GM19452 (cell line): ENCODE data around the gene SPACA4.

Experiments used
- ATAC-seq: cut with Tn5 transposase; IDR thresholded peaks from one replicate; pipeline ENCODE4 v1.9.1; 2021; ENCODE audit not compliant: unreplicated experiment

The SPACA4 gene

GRCh38 chr19:48633148-48634035 is 26.9 kb downstream of the SPACA4 start:
- ATAC-seq: no peak

GRCh38 chr19:48634036-48634342 is 27.4 kb downstream of the SPACA4 start:
- ATAC-seq: no peak

DNA sequence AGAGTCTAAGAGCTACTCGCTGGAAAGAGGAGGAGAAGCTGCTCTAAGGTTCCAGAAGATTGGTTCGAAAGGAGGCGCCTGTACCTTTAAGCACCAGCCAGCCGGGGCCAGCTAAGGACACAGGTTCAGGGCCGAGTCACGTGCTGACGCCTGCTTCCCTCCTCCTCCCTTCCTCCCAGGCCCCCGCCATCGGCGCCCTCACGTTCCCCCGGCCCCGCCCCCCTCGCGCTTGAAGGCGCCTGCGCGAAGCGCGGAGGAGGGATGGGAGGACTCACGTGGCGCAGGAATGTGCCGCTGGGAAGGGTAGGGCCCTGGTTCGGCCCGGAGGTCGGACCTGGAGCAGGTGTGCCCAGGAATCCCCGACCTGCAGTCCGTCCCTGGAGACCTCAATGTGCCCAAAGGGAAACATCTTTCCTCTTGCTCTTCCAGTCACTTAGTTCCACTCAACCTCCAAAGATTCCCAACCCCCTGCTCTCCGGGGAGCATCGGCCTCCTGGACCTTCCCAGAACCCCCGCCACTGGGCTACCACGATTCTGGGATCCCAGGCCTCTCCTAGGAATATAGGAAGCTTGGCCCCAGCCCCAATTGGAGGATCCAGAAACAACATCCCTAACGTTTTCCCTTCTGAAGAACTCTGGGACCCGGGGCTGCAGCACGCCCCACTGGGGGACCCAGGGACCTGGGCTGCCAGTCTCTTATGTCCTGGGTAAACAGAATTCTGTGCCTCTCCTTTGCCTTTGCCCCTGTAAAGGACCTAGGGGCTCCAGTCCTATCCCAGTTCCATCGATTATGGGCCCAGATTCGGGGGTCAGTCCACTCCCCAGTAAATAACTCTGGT is 28.1 kb downstream of the SPACA4 start:
- ATAC-seq: no peak

- ATAC-seq: no peak
Measured at GRCh38 chr19:48635263-48635965, 28.9 kb downstream of the SPACA4 start.

- ATAC-seq: no peak
Measured at GRCh38 chr19:48635966-48636858, 29.7 kb downstream of the SPACA4 start.

GRCh38 chr19:48636859-48637448 is 30.4 kb downstream of the SPACA4 start, which contains the start of gene DBP:
TSS of gene DBP (minus strand) at chr19:48637379. CDS start at chr19:48636994, 385 bp downstream.
- no peak for ATAC-seq

- ATAC-seq: peak; percentile 71
Measured at GRCh38 chr19:48637449-48637947, 31.0 kb downstream of the SPACA4 start.

GRCh38 chr19:48637948-48638830 is 31.6 kb downstream of the SPACA4 start:
- peak; percentile 6 for ATAC-seq

GRCh38 chr19:48638831-48639381 is 32.4 kb downstream of the SPACA4 start:
- no peak for ATAC-seq

- no peak for ATAC-seq
Measured at GRCh38 chr19:48639483-48640375, 33.2 kb downstream of the SPACA4 start.

GRCh38 chr19:48641850-48642249 is 35.3 kb downstream of the SPACA4 start:
- ATAC-seq: no peak

DNA sequence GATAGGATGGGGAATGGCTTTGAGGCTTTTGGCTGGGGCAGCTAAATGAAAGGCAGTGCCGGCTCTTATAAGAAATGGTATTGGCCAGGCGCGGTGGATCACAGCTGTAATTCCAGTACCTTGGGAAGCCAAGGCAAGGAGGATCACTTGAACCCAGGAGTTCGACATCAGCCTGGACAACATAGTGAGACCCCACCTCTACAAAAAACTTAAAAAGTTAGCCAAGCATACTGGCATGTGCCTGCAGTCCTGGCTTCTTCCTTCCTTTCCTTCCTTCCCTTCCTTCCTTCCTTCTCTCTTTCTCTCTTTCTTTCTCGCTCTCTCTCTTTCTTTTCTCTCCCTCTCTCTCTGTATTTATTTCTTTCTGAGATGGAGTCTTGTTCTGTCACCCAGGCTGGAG is 36.3 kb downstream of the SPACA4 start:
- no peak for ATAC-seq

- ATAC-seq: no peak
Measured at GRCh38 chr19:48644355-48644754, 37.8 kb downstream of the SPACA4 start.

DNA sequence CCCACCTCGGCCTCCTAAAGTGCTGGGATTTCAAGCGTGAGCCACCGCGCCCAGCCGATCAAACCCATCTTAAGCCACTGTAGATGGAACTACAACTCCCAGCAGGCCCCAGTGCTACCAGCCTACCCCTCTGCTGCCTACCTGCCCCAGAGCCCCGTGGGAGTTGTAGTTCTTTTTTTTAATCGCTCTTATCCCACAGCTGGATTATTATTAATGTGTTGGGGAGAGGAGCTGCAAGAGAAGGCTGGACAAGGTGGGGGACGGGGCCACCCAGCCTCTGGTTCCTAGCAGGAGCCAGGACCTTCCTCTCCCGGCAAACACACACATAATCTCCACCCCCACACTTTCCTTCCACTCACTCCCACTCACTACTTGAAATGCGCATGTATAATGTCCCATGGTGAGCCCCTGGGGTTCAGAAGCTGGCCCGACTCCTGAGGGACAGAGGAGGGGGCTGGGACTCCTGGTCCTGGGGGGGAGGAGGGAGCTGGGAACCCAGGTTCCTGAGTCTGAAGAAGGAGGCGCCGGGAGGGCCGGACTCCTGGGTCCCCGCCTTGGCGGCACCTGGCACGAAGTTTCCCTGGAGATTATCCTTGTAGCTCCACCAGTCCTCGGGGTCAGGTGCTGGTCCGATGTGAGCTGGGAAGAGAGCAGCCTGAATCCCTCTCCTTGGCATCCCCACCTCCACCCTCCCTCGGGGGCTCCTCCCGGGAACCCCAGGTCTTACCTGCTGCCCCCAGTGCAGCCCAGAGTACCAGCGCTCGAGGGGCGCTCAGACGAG is 38.5 kb downstream of the SPACA4 start:
- ATAC-seq: no peak

DNA sequence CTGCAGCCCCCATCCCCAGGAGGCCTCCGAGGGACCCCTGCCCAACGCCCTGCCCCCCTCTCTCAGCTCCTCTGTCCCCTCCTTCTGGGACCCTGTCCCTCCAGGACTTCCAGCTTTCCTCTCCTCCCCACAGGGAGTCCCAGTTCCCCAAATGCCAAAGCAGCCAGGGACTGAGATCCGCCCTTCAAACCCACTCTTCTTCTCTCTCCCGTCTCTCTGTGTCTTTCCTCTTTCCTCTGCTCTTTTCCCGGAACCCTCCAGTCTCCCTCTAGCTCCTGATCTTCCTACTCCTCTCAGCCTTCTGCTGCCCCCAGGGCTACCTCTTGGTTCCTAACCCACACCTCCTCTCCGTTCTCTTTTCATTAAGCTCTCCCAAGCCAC is 39.1 kb downstream of the SPACA4 start:
- no peak for ATAC-seq

GRCh38 chr19:48646001-48646721 is 39.6 kb downstream of the SPACA4 start, which contains the start of gene CA11:
TSS of gene CA11 (minus strand) at chr19:48646187. CDS start at chr19:48645632, 555 bp downstream.
- peak; percentile 63 for ATAC-seq
